ENCODE data around the gene SEMA6A. TPM values are rescaled to one million over a fixed set of nuclear protein-coding genes. Genes with fewer than 3 reads are reported as not detected.

SEMA6A gene
- polyA plus RNA-seq, 1 donor (not counting 4 experiments of a cell fraction or from before 2014, with no cell fraction given) = 0.68 TPM

DNA sequence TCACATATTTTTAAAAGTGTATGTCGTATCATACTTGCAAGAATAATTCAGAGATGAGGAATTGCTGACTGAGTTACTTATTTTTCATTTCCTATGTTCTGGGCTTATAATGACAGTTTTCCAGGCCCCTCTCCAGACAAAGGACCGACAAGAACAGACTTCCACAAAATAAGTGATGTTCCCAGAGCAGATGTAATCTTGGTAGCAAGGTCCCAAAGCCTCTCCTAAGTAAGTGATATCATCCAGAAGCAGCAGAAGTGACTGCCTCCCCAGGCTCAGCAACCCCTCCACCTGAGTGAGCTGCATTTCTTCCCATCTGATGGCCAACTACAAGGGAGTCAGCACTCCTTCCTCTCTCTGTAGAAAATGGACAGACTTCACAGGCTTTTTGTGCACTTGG, 57.1 kb downstream of the SEMA6A start:
- no peaks in the 10 kb centered on the region for H3K9me1 ChIP-seq (ENCODE audit: control insufficient read depth, extremely low read depth, insufficient read depth, low read length)
- no peaks in the 10 kb centered on the region for H3K79me2 ChIP-seq (ENCODE audit: control insufficient read depth, insufficient read depth, low read length)
- no peak overlapping the region for H3K4me3 ChIP-seq (ENCODE audit: control insufficient read depth in 2 of 3, extremely low read depth in 1 of 3, insufficient read depth in 2 of 3, low read depth in 1 of 3, low read length in 3 of 3)
- no peaks in the 10 kb centered on the region for H3K9me3 ChIP-seq (ENCODE audit: control insufficient read depth, low read depth, low read length)
- H3K9ac ChIP-seq (ENCODE audit: control insufficient read depth, extremely low read depth, insufficient read depth, low read length) = no peak overlapping the region
- H3K4me1 ChIP-seq (ENCODE audit: control insufficient read depth, extremely low read depth, insufficient read depth, low read length) = peaks cover 17% of the 10 kb centered on the region
- dilution Hi-C loops (cut with MboI; ENCODE audit: extremely low pct_ligation_motif_present, low sequenced_read_pairs) = no loop called here
- H3K36me3 ChIP-seq (ENCODE audit: control insufficient read depth in 2 of 2, extremely low read depth in 1 of 2, insufficient read depth in 2 of 2, low read length in 2 of 2) = no peaks in the 10 kb centered on the region
- H2AFZ ChIP-seq (ENCODE audit: control insufficient read depth, low read length) = no peak overlapping the region
- TF ChIP-seq, protein P1, sequence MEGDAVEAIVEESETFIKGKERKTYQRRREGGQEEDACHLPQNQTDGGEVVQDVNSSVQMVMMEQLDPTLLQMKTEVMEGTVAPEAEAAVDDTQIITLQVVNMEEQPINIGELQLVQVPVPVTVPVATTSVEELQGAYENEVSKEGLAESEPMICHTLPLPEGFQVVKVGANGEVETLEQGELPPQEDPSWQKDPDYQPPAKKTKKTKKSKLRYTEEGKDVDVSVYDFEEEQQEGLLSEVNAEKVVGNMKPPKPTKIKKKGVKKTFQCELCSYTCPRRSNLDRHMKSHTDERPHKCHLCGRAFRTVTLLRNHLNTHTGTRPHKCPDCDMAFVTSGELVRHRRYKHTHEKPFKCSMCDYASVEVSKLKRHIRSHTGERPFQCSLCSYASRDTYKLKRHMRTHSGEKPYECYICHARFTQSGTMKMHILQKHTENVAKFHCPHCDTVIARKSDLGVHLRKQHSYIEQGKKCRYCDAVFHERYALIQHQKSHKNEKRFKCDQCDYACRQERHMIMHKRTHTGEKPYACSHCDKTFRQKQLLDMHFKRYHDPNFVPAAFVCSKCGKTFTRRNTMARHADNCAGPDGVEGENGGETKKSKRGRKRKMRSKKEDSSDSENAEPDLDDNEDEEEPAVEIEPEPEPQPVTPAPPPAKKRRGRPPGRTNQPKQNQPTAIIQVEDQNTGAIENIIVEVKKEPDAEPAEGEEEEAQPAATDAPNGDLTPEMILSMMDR (optimal IDR thresholded peaks at IDR 0.05 in 1 of 3, IDR thresholded peaks at IDR 0.05 in 1 of 3, conservative IDR thresholded peaks at IDR 0.05 in 1 of 3; ENCODE audit: extremely low read depth in 1 of 3, insufficient read depth in 2 of 3, low read length in 3 of 3) = no peak
- no peak for TF ChIP-seq EZH2 (IDR thresholded peaks at IDR 0.05; ENCODE audit: low read length)
- FAIRE-seq (no peak), DNase-seq (ENCODE audit: low read depth, low spot score) (no peak)
- H3K27me3 ChIP-seq (ENCODE audit: control insufficient read depth, extremely low read depth, insufficient read depth, low read length) = no peaks in the 10 kb centered on the region
- no peak overlapping the region for H3K27ac ChIP-seq (ENCODE audit: control insufficient read depth, insufficient read depth, low read length)
- H3K4me2 ChIP-seq (ENCODE audit: control insufficient read depth, extremely low read depth, insufficient read depth, low read depth, low read length) = no peak overlapping the region
- no peaks in the 10 kb centered on the region for H4K20me1 ChIP-seq (ENCODE audit: control insufficient read depth, extremely low read depth, insufficient read depth, low read length)

DNA sequence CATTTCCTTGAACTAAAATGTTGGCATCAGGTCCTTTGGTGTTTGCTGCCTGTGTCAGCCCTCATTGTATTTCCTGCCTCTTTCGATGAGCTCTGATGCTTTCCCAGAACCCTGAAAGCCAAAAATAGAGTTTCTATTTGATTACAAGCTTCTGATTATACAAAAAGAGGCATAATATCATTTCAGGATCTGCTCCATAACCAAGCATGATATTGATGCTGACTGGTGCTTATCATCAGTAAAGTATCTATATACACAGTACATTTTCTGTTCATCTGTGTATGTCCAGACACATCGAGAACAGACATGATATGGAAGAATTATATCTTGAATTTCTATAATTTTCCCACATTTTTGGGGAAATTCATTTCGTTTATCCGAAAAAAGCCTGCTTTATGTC, 58.6 kb downstream of the SEMA6A start:
- Histone ChIP-seq H2AFZ (ENCODE audit: control insufficient read depth, low read length) (no peak overlapping the region), H3K27ac (ENCODE audit: control insufficient read depth, insufficient read depth, low read length) (no peak overlapping the region), H3K9me3 (ENCODE audit: control insufficient read depth, low read depth, low read length) (no peaks in the 10 kb centered on the region), H3K9me1 (ENCODE audit: control insufficient read depth, extremely low read depth, insufficient read depth, low read length) (no peaks in the 10 kb centered on the region), H3K9ac (ENCODE audit: control insufficient read depth, extremely low read depth, insufficient read depth, low read length) (no peak overlapping the region), H3K4me1 (ENCODE audit: control insufficient read depth, extremely low read depth, insufficient read depth, low read length) (peaks cover 14% of the 10 kb centered on the region), H4K20me1 (ENCODE audit: control insufficient read depth, extremely low read depth, insufficient read depth, low read length) (no peaks in the 10 kb centered on the region), H3K27me3 (ENCODE audit: control insufficient read depth, extremely low read depth, insufficient read depth, low read length) (no peaks in the 10 kb centered on the region), H3K4me2 (ENCODE audit: control insufficient read depth, extremely low read depth, insufficient read depth, low read depth, low read length) (no peak overlapping the region), H3K79me2 (ENCODE audit: control insufficient read depth, insufficient read depth, low read length) (no peaks in the 10 kb centered on the region), H3K4me3 (ENCODE audit: control insufficient read depth in 2 of 3, extremely low read depth in 1 of 3, insufficient read depth in 2 of 3, low read depth in 1 of 3, low read length in 3 of 3) (no peak overlapping the region), H3K36me3 (ENCODE audit: control insufficient read depth in 2 of 2, extremely low read depth in 1 of 2, insufficient read depth in 2 of 2, low read length in 2 of 2) (no peaks in the 10 kb centered on the region)
- DNase-seq (ENCODE audit: low read depth, low spot score) = no peak
- dilution Hi-C loops (cut with MboI; ENCODE audit: extremely low pct_ligation_motif_present, low sequenced_read_pairs) = no loop called here
- TF ChIP-seq, protein P1 (optimal IDR thresholded peaks at IDR 0.05 in 1 of 3, IDR thresholded peaks at IDR 0.05 in 1 of 3, conservative IDR thresholded peaks at IDR 0.05 in 1 of 3; ENCODE audit: extremely low read depth in 1 of 3, insufficient read depth in 2 of 3, low read length in 3 of 3) = no peak
- no peak for TF ChIP-seq EZH2 (IDR thresholded peaks at IDR 0.05; ENCODE audit: low read length)
- FAIRE-seq = no peak
